Esophagus muscularis mucosa (tissue), 4 donors: ENCODE measurements around the gene C16orf82. TPM values are rescaled to one million over a fixed set of nuclear protein-coding genes. Genes with fewer than 3 reads are reported as not detected.

ENCODE experiments used
- DNase-seq: peaks from one replicate; pipeline ENCODE4 v3.0.0-alpha.2; 2017; ENCODE audit errors: extremely low spot score
- H3K27ac ChIP-seq, 4 donors: fragments of 200-600 bp; sonication (generic); replicated peaks in 1 of 4; 1 replicate in 3 of 4; 2 replicates in 1 of 4; pipeline ENCODE4 v1.5.1; 2016 to 2019; ENCODE audit warnings: mild to moderate bottlenecking in 1 of 4
- H3K27me3 ChIP-seq, 4 donors: fragments of 200-600 bp; sonication (generic); one replicate each; pipeline versions ENCODE4 v1.5.1 to v1.6.0; 2016 to 2019
- H3K36me3 ChIP-seq, 4 donors: fragments of 200-600 bp; sonication (generic); one replicate each; pipeline ENCODE4 v1.5.1; 2016 to 2019
- H3K4me1 ChIP-seq, 4 donors: fragments of 200-600 bp; sonication (generic); one replicate each; pipeline ENCODE4 v1.5.1; 2016 to 2019
- H3K4me3 ChIP-seq, 4 donors: fragments of 200-600 bp; sonication (generic); 1 replicate in 2 of 4; 2 replicates in 2 of 4; pipeline ENCODE4 v1.5.1; 2016 to 2019; ENCODE audit warnings: mild to moderate bottlenecking in 4 of 4, moderate library complexity in 1 of 4
- H3K9me3 ChIP-seq, 4 donors: fragments of 200-600 bp; sonication (generic); 1 replicate in 3 of 4; 2 replicates in 1 of 4; pipeline ENCODE4 v1.5.1; 2016 to 2019
- CTCF ChIP-seq, 3 experiments: fragments of 200-600 bp in 2 of 3; fragments of 450-650 bp in 1 of 3; sonication (generic) in 2 of 3; IDR thresholded peaks; one replicate each; pipeline ENCODE4 v1.5.1; 2017 to 2019; ENCODE audit warnings: antibody characterized with exemption in 3 of 3, mild to moderate bottlenecking in 2 of 3, moderate library complexity in 1 of 3
- EP300 ChIP-seq: sonication (generic); formaldehyde crosslinking; IDR thresholded peaks from one replicate; pipeline ENCODE4 v1.6.1; 2017; ENCODE audit warnings: antibody characterized with exemption
- POLR2A ChIP-seq: fragments of 450-650 bp; IDR thresholded peaks from one replicate; pipeline ENCODE4 v1.6.1; 2017; ENCODE audit warnings: antibody characterized with exemption, moderate library complexity, mild to moderate bottlenecking, low read depth
- POLR2AphosphoS5 ChIP-seq, 2 donors: sonication (generic); formaldehyde crosslinking; IDR thresholded peaks; one replicate each; pipeline ENCODE4 v1.6.1; 2017; ENCODE audit warnings: antibody characterized with exemption in 2 of 2
- WGBS: methylation state at CpG from one replicate; pipeline ENCODE4 v1.1.5; 2018; 5-methylcytosine and 5-hydroxymethylcytosine counted together
- intact Hi-C: fragments of 100-400 bp; cut with DNase I; formaldehyde crosslinking; loops from one replicate; pipeline ENCODE4 v1.15.1; 2023
- total RNA-seq, 4 donors: library from RNA; depleted of rRNA; stranded (reverse); fragments of >200 nt; gene quantifications; one replicate each; pipeline versions ENCODE4 v1.1.0 to v1.2.1, GENCODE V29; 2016

Gene C16orf82
- total RNA-seq, 4 donors from 2014 or later = not detected

DNA sequence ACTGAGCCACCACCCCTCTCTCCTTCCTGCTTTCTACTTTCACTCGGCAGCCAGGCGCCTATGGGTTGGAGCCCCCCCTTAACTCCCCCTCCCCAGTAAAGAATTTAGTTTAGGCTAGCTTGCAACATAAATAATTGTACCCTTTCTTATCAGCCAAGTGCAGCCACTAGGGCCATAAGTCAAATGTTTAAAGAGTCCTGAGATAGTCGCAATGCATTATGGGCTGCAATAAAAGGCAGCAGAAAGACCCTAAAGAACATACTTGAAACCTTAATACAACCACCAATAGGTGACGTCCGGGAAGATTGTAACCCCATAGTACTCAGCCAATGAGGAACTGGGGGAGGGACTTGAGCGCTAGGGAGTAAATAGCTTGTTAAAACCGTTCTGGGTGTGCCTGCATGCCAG is 40.5 kb downstream of the C16orf82 start:
- H3K27me3 ChIP-seq = peaks cover 0 to 12% (median 0%) of the 10 kb centered on the region in 4 donors
- WGBS = 60% methylated on average over 7 of the region's 7 CpGs
- no peak overlapping the region for H3K27ac ChIP-seq
- H3K9me3 ChIP-seq = peaks cover 0 to 4% (median 0%) of the 10 kb centered on the region in 4 donors
- H3K4me3 ChIP-seq = no peak overlapping the region
- DNase-seq = no peak
- TF ChIP-seq EP300 (no peak), POLR2A (no peak), POLR2AphosphoS5 (IDR thresholded peaks at IDR 0.05) (no peak), CTCF (IDR thresholded peaks at IDR 0.05) (no peak)
- peaks cover 3 to 17% (median 15%) of the 10 kb centered on the region in 4 donors for H3K4me1 ChIP-seq
- H3K36me3 ChIP-seq = no peaks in the 10 kb centered on the region
- intact Hi-C loops = loop anchor here (10.0 kb wide), 1 partner anchor 1272 kb away; no protein-coding TSS in a partner anchor

GRCh38 chr16:27108051-27108770 is 41.5 kb downstream of the C16orf82 start:
- H3K27me3 ChIP-seq = peaks cover 0 to 8% (median 0%) of the 10 kb centered on the region in 4 donors
- no peak for DNase-seq
- H3K4me3 ChIP-seq = no peak overlapping the region
- no peaks in the 10 kb centered on the region for H3K36me3 ChIP-seq
- H3K9me3 ChIP-seq = peaks cover 0 to 4% (median 0%) of the 10 kb centered on the region in 4 donors
- 90% methylated on average over 13 of the region's 13 CpGs for WGBS
- no peak overlapping the region for H3K27ac ChIP-seq
- intact Hi-C loops = loop anchor here (10.0 kb wide), 1 partner anchor 1273 kb away; no protein-coding TSS in a partner anchor
- no peak for TF ChIP-seq POLR2A
- peaks cover 3 to 17% (median 15%) of the 10 kb centered on the region in 4 donors for H3K4me1 ChIP-seq

DNA sequence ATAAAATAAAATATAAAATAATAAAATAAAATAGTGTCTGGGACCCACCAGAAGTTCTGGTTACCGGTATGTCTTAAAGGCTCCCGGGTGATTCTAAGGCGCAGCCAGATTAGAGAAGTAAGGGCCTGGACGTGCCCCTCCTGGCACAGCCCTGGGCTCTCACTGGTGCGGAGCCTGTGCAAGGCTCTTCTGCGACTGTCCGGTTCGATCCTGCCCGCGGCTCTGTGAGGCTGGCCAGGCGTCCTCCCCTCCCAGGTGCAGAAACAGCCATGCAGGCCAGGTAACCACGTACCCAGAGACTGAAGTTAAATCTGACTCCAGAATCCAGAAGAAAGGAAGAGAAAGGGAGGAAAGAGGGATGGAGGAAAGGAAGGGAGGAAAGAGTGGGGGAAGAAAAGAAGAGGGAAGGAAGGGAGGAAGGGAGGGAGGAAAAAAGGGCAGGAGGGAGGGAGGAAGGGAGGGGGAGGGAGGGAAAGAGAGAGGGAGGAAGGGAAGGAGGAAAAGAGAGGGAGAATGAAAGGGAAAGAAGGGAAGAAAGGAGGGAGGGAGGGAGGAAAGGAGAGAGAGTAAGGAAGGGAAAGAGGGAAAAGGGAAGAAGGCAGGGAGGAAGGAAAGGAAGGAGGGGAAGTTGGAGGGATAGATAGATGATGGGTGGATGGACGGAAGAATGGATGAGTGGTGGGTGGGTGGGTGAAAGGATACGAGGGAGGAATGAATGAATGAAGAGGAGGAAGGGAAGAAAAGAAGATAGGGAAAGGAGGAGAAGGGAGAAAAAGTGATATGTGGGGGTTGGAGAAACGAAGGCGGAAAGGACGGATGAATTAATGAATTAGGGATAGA is 42.3 kb downstream of the C16orf82 start:
- Histone ChIP-seq H3K4me3 (peak overlapping the region; percentile 38 to 56 (median 46)), H3K4me1 (peaks cover 3 to 17% (median 15%) of the 10 kb centered on the region in 4 donors), H3K27ac (peak overlapping the region in 3 of 4 donors; percentile 19 to 48 (median 40)), H3K27me3 (peaks cover 0 to 4% (median 0%) of the 10 kb centered on the region in 4 donors), H3K36me3 (no peaks in the 10 kb centered on the region), H3K9me3 (no peaks in the 10 kb centered on the region)
- DNase-seq = no peak
- no peak for TF ChIP-seq POLR2AphosphoS5 (IDR thresholded peaks at IDR 0.05)
- WGBS = 66% methylated on average over 17 of the region's 17 CpGs
- intact Hi-C loops = loop anchor here (10.0 kb wide), 1 partner anchor 1274 kb away; no protein-coding TSS in a partner anchor

GRCh38 chr16:27109666-27110523 is 43.2 kb downstream of the C16orf82 start:
- no peaks in the 10 kb centered on the region for H3K9me3 ChIP-seq
- peak overlapping the region; percentile 19 to 48 (median 40) for H3K27ac ChIP-seq
- peaks cover 3 to 17% (median 15%) of the 10 kb centered on the region in 4 donors for H3K4me1 ChIP-seq
- 2% methylated on average over 33 of the region's 61 CpGs for WGBS
- peak; percentile 80 to 96 (median 94) for TF ChIP-seq CTCF (IDR thresholded peaks at IDR 0.05)
- peak in 1 of 2 donors; percentile 5 for TF ChIP-seq POLR2AphosphoS5 (IDR thresholded peaks at IDR 0.05)
- TF ChIP-seq POLR2A = no peak
- no peak for DNase-seq
- H3K27me3 ChIP-seq = peaks cover 0 to 3% (median 0%) of the 10 kb centered on the region in 4 donors
- intact Hi-C loops = loop anchor here (10.0 kb wide), 1 partner anchor 1275 kb away; no protein-coding TSS in a partner anchor
- H3K4me3 ChIP-seq = peak overlapping the region; percentile 38 to 56 (median 46)
- no peaks in the 10 kb centered on the region for H3K36me3 ChIP-seq

DNA sequence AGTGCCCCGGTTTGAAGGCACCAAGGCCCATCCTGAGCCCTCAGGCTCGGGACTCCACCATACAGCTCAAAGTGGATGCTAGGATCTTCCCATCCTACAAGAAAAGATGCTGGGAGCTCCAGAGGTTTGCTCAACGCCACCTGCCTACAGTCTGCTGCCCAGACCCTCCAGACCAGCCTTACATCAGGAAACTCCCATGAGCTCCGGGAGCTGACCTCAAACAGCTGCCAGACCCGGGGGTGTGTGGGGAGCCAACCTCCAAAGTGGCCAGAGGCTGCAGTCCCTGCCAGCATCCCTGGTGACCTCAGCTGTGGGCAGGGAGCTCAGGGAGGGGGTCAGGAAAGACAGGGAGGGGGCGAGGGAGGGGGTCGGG is 43.8 kb downstream of the C16orf82 start:
- intact Hi-C loops = no loop called here
- peak overlapping the region in 2 of 4 donors; percentile 38 to 44 for H3K4me3 ChIP-seq
- peak overlapping the region in 2 of 4 donors; percentile 41 to 48 for H3K27ac ChIP-seq
- H3K27me3 ChIP-seq = peaks cover 0 to 3% (median 0%) of the 10 kb centered on the region in 4 donors
- no peak for DNase-seq
- no peaks in the 10 kb centered on the region for H3K36me3 ChIP-seq
- TF ChIP-seq EP300 (no peak), POLR2AphosphoS5 (IDR thresholded peaks at IDR 0.05) (no peak), POLR2A (no peak), CTCF (IDR thresholded peaks at IDR 0.05) (no peak)
- peaks cover 3 to 17% (median 15%) of the 10 kb centered on the region in 4 donors for H3K4me1 ChIP-seq
- H3K9me3 ChIP-seq = no peaks in the 10 kb centered on the region
- 69% methylated on average over 2 of the region's 7 CpGs for WGBS
